ENCODE data around the gene DIDO1. TPM values are rescaled to one million over a fixed set of nuclear protein-coding genes. Genes with fewer than 3 reads are reported as not detected.
A peak's percentile ranks its signal among the peaks of the same experiment; 100 is the strongest.

Gene DIDO1
- total RNA-seq, 2 experiments from 2014 or later: 100 to 104 TPM

DNA sequence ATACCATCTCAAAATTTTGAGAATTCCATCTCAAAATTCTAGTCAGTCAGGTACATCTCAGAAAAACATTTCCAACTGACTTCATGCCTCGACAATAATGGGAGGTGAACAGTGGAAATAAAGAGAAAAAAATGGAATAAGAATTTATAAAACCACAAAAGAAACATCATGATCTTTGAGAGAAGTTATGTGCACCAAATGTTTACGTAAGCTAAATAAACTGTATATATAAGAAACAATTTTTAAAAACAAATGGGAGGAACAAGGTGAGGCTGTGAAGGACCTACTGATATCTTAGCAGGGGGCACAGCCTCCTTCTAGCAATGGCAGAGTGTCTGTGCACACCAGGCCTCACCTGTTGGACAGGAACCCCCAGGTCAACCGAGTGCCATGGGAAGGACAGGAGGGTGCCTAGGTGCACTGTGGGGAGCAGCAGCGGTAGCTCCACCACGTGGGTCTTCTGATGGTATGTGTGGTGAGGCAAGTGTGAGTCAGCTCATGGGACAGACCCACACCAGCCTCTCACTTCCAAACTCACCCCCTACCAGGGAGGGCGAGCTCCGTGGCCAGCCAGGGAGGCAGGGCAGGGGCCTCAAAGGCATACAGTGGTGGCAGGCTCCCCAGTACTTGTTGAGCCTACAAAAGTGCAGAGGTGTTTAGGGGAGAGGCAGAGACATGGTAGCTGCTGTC lies 23.2 kb downstream of the DIDO1 start:
- H3K27ac Mint-ChIP-seq: no peak overlapping the region
- POLR2A ChIA-PET: interaction anchor here (0.9 to 4.0 kb wide), 6 partner anchors 9 to 51 kb away, joined by 3 to 15 read pairs (median 5); partner anchors contain the start of gene DIDO1

DNA sequence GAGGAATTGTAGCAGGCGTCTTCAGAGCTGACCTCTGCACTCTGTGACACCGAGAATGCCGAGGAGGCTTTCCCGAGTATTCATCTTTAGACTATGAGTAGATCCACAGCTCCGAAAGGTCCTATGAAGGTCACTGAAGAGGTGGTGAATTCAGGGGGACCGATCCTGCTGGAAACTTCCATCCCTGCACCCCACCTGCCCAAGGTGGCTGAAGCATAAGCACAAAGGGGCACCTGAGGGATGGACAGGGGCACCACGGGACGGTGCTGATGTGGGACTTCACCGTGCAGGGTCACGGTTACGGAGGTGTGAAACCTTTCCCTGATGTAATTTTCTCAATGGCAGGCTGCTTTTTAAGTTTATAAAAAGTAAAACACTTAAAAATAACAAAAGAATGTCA lies 24.4 kb downstream of the DIDO1 start:
- H3K4me3 Mint-ChIP-seq: no peak overlapping the region
- H3K4me1 Mint-ChIP-seq: peaks cover 39% of the 10 kb centered on the region
- no peak overlapping the region for H3K27ac Mint-ChIP-seq
- ATAC-seq (ENCODE audit: low read depth) (no peak), DNase-seq (no peak)
- peaks cover 22% of the 10 kb centered on the region for H3K36me3 Mint-ChIP-seq
- H3K9me3 Mint-ChIP-seq: no peaks in the 10 kb centered on the region
- POLR2A ChIA-PET: interaction anchor here (1.2 to 4.0 kb wide), 4 partner anchors 10 to 52 kb away, joined by 4 to 15 read pairs (median 9); partner anchors contain the start of gene DIDO1
- H3K27me3 Mint-ChIP-seq: no peaks in the 10 kb centered on the region

More for the DNA sequence above, 23.2 kb downstream of the DIDO1 start:
- H3K36me3 Mint-ChIP-seq: peaks cover 25% of the 10 kb centered on the region
- ATAC-seq (ENCODE audit: low read depth): no peak
- no peaks in the 10 kb centered on the region for H3K9me3 Mint-ChIP-seq
- no peak overlapping the region for H3K4me3 Mint-ChIP-seq
- no peak for DNase-seq
- peaks cover 46% of the 10 kb centered on the region for H3K4me1 Mint-ChIP-seq
- no peaks in the 10 kb centered on the region for H3K27me3 Mint-ChIP-seq

DNA sequence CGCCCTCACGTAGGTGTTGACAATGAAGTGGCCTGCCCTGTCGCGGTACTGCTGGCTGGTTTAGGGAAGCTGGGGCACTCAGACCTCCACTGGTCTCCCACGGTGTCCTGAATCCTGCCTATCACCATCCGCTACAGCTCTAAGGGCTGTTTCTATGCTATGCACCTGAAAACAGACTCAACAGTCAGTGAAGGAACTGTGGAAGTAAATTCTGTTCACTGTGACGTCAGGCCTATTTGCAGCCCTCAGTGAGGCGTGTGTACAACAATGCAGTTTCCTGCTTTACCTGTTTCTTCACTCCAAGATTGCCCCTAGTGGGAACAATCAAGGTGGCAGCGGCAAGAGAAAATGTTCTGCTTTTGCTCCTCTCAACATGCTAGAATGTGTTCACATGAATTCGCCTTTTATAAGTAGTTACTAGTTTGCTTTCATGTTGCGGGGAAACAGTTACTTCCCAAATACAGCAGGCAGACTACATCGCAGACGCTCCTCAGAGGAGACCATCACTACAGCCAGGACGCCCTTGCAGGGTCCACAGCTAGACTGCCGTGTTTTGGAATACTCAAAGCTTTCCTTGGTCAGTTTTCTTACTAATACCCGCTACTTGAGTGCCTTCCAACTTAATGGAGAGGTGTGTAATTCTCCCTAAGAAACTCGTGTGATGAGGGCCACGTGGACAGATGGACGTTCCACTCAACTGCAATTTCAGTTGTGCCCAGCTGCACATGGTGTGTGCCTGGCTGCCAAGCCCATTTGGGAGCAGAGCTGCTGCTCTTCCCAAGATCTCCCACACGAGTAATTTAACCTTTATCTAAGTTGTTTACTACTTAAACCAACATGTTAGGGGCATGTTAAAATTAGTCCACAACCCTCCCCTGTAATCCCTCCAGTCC lies 25.4 kb downstream of the DIDO1 start:
- peaks cover 13% of the 10 kb centered on the region for H3K36me3 Mint-ChIP-seq
- no peaks in the 10 kb centered on the region for H3K9me3 Mint-ChIP-seq
- POLR2A ChIA-PET: interaction anchor here (1.2 to 4.0 kb wide), 4 partner anchors 11 to 53 kb away, joined by 4 to 15 read pairs (median 9); partner anchors contain the start of gene DIDO1
- DNase-seq (no peak), ATAC-seq (ENCODE audit: low read depth) (peak; percentile 7)
- peak overlapping the region; percentile 92 for H3K27ac Mint-ChIP-seq
- no peaks in the 10 kb centered on the region for H3K27me3 Mint-ChIP-seq
- no peak overlapping the region for H3K4me3 Mint-ChIP-seq
- H3K4me1 Mint-ChIP-seq: peaks cover 39% of the 10 kb centered on the region

DNA sequence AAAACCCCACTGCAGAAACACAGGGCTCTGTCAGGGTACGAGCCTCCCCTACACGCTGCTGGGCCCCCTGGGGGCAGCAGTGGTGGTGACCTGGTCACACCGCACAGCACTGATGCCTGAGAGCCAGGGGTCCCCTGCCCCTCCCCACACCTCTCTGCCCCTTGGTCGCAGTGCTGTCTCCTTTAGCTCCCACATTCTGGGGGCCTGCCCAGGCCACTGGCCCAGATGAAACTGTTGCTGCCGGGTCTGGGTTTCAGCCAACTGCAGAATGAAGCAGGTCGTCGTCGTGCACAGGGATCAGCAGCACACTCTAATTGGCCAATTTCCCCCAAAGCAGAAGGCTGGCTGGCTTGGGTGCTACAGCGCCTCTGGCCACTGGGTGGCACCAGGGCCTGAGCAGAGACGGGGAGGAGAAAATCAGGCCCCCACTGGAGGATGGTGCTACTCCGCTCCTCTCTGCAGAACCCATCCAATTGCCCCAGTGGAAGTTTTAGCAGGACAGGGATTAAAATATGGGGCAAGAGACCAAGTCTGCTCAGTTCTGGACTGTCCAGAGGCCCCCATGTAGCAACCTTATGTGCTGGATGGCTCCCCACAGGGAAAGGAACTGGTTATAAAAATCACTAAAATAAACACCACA lies 26.1 kb downstream of the DIDO1 start:
- peak; percentile 78 for DNase-seq
- Mint-ChIP-seq H3K9me3 (no peaks in the 10 kb centered on the region), H3K4me3 (peak overlapping the region; percentile 70), H3K27ac (peak overlapping the region; percentile 92), H3K27me3 (no peaks in the 10 kb centered on the region), H3K4me1 (peaks cover 37% of the 10 kb centered on the region), H3K36me3 (peaks cover 10% of the 10 kb centered on the region)
- POLR2A ChIA-PET: interaction anchor here (1.0 to 4.0 kb wide), 5 partner anchors 18 to 54 kb away, joined by 3 to 15 read pairs (median 9); partner anchors contain the start of gene DIDO1
- peak; percentile 90 for ATAC-seq (ENCODE audit: low read depth)

DNA sequence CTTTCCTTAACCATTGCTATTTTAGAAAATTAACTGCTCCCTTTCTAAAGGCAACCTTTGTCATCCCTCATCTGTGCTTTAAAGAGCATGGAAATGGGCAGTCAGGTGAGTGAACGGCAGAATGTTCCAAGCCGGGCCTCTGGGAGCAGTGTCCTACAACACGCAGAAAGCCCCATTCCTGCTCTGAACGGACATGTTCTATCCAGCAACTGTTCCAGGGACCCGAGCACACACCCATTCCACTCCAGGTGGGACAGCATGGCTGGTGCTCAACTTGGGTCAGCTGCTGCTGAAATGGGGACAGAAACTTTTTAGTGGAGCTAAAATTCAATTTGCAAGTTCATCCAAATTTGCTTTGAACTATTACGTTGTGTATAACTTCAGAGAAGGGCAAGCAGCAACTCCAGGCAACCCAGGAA lies 26.7 kb downstream of the DIDO1 start:
- ATAC-seq (ENCODE audit: low read depth) (no peak), DNase-seq (no peak)
- Mint-ChIP-seq H3K9me3 (no peaks in the 10 kb centered on the region), H3K4me3 (no peak overlapping the region), H3K36me3 (peaks cover 7% of the 10 kb centered on the region), H3K27ac (peak overlapping the region; percentile 92), H3K27me3 (no peaks in the 10 kb centered on the region), H3K4me1 (peaks cover 37% of the 10 kb centered on the region)
- POLR2A ChIA-PET: interaction anchor here (0.8 to 2.8 kb wide), 4 partner anchors 19 to 109 kb away, joined by 3 to 9 read pairs (median 4); no protein-coding TSS in a partner anchor

DNA sequence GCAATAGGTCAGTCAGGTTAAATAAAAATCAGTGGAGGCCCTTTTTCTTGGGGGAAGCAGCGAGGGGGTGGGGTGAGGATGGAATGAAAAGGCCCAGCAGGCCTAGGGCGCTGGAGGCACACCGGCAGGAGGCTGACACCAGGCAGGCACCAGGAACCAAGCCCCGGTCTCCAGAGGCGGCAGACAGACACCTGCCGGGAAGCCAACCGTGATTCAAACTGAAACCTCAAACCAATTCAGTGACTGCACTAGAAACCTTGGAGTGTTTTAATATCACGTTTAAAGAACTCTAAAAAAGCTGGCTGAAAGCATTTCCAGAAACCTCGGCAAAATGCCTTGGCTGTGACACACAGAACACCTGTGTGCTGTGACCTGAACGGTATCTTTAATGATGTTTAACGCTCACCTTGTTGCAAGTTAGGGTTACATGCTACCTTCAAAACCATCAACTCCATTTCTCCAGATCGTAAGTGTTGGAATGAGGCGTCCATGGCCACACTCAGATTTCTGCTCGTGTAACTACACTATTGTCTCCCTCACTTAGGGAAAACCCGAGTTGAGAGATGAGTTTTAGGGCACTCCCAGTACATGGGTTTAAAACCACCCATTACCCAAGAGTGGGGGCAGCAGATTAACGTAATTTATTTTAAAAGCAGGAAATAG lies 27.2 kb downstream of the DIDO1 start:
- DNase-seq: no peak
- no peaks in the 10 kb centered on the region for H3K9me3 Mint-ChIP-seq
- peak overlapping the region; percentile 61 for H3K27ac Mint-ChIP-seq
- ATAC-seq (ENCODE audit: low read depth): peak; percentile 23
- POLR2A ChIA-PET: interaction anchor here (0.7 to 2.8 kb wide), 5 partner anchors 19 to 110 kb away, joined by 3 to 9 read pairs (median 3); no protein-coding TSS in a partner anchor
- H3K36me3 Mint-ChIP-seq: peaks cover 10% of the 10 kb centered on the region
- H3K27me3 Mint-ChIP-seq: no peaks in the 10 kb centered on the region
- H3K4me1 Mint-ChIP-seq: peaks cover 37% of the 10 kb centered on the region
- peak overlapping the region; percentile 30 for H3K4me3 Mint-ChIP-seq

DNA sequence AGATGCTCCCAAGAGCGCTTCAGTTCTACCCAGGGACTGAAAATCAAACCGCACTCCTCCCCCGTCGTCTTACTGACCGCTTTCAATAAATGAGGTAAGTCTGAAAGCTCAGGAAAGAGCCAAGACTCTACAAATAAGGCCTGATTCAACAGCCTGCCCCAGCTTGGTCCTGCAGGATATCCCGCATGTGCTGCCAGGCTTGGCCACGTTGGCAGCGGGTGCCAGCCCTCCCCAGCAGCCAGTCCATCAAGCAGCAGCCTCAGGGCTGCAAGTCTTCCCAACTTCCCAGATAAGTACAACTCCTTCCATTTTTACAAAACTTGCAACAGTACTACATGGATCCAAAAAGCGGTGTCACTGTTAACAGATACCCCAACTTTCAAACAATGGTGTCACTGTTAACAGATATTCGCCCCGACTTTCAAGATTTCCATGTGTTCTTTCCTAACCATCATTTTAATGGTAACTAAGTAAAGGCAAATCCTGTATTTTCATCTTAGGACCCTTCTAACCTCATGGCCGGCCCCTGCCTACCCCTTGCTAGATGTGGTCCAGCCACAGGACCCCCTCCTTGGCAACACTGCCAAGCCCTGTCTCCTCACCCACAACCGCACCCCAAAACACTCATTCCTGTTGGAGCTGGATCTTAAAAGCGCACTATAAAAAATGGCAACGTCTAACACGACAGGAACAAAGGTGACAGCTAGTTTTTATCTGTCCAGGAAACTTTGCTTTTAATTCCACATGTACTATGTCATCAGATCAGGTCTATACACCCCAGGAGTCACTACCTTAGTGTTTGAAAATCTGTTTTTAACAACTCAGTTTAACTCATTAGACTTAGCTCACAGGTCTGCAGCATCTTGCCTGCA lies 28.0 kb downstream of the DIDO1 start:
- POLR2A ChIA-PET: interaction anchor here (0.7 to 0.8 kb wide), 2 partner anchors 56 to 111 kb away, joined by 3 read pairs; no protein-coding TSS in a partner anchor
- peaks cover 35% of the 10 kb centered on the region for H3K4me1 Mint-ChIP-seq
- DNase-seq (no peak), ATAC-seq (ENCODE audit: low read depth) (no peak)
- H3K27ac Mint-ChIP-seq: peak overlapping the region; percentile 26
- peaks cover 14% of the 10 kb centered on the region for H3K36me3 Mint-ChIP-seq
- H3K27me3 Mint-ChIP-seq: no peaks in the 10 kb centered on the region
- H3K4me3 Mint-ChIP-seq: no peak overlapping the region
- no peaks in the 10 kb centered on the region for H3K9me3 Mint-ChIP-seq

DNA sequence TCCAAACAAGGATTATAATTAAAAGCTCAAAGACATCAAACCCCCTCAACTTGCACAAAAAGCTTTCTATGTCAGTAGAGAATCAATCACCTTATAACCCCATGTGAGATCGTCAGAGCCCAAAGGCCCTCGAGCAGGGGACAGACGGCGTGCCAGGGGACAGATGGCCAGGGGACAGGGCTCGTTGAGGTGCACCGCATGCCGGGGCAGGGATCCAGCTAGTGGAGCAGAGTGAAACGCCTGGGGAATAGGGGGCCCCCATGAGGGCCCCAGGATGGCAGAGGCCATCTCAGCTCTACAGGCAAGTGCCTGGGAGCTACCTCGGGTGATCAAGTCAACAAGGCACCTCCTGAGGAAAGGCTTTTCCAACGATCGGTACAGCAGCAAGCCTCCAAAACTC lies 28.6 kb downstream of the DIDO1 start:
- POLR2A ChIA-PET: interaction anchor here (0.6 kb wide), 1 partner anchor 43 kb away, joined by 3 read pairs; no protein-coding TSS in a partner anchor
- Mint-ChIP-seq H3K27me3 (no peaks in the 10 kb centered on the region), H3K4me1 (peaks cover 38% of the 10 kb centered on the region), H3K4me3 (no peak overlapping the region), H3K27ac (no peak overlapping the region), H3K36me3 (peaks cover 15% of the 10 kb centered on the region), H3K9me3 (no peaks in the 10 kb centered on the region)
- no peak for DNase-seq
- no peak for ATAC-seq (ENCODE audit: low read depth)

DNA sequence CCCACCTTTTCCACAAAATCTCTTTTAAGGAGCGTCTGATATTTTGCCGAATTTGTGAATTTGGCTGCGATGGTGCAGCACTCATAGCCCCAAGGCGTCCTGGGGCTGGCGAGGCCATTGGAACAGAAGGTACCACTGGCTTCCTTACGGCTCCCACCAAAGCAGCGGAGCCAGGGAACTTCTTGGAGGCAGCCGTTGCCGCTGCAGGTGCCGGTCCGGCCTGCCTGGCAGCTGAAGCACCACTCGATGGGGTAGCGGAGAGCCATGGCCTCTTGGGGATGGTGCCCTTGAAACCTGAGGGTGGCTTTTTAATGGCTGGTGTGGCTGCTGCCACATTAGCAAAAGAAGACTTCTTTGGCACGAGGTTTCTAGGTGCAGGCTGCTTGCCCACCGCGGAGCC lies 29.8 kb downstream of the DIDO1 start:
- POLR2A ChIA-PET: no interaction called here

DNA sequence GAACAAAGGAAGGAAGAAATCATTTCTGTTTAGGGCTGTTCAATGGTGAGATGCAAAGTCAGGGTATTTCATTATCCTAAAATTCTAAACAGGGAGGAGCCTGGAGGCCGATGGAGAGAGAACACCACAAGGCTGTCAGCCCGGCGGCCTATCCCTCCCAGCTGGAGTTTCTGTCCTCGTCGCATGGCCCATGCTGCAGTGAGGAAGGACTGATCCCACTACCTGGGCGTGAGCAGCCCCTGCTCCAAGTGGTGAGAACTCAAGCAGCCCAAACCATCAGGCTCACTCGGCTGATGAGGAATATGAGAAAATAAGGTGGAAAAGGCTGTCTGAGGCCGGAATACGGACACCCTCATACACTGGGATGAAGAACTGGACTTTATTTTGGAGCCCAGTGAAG lies 30.8 kb downstream of the DIDO1 start:
- Mint-ChIP-seq H3K9me3 (no peaks in the 10 kb centered on the region), H3K36me3 (peaks cover 32% of the 10 kb centered on the region), H3K4me1 (peaks cover 42% of the 10 kb centered on the region), H3K4me3 (no peak overlapping the region), H3K27me3 (no peaks in the 10 kb centered on the region), H3K27ac (no peak overlapping the region)
- POLR2A ChIA-PET: no interaction called here
- ATAC-seq (ENCODE audit: low read depth): no peak
- no peak for DNase-seq

More for the DNA sequence above, 29.8 kb downstream of the DIDO1 start:
- H3K4me3 Mint-ChIP-seq: no peak overlapping the region
- ATAC-seq (ENCODE audit: low read depth): no peak
- peaks cover 39% of the 10 kb centered on the region for H3K4me1 Mint-ChIP-seq
- no peaks in the 10 kb centered on the region for H3K27me3 Mint-ChIP-seq
- DNase-seq: no peak
- no peak overlapping the region for H3K27ac Mint-ChIP-seq
- peaks cover 24% of the 10 kb centered on the region for H3K36me3 Mint-ChIP-seq
- H3K9me3 Mint-ChIP-seq: no peaks in the 10 kb centered on the region

DNA sequence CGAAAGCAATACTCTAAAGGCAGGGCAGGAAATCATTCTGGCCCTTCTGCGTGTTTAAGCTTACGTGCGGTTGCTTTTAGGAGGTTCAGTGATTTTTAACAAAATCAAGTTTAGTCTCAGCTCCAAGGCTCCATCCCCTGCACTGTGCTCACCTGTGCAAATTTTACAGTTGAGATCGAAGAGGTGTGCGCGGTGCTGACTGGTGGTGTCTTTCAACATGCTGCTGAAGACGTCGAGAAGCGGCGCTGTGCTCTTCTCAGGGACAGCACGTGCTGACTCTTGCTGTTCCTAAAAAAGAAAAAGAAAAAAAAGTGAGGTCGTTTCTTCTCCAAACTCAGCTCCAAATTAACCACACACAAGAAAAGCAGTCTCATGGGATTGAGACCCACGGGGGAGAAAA lies 32.0 kb downstream of the DIDO1 start:
- H3K9me3 Mint-ChIP-seq: no peaks in the 10 kb centered on the region
- no peak overlapping the region for H3K4me3 Mint-ChIP-seq
- H3K36me3 Mint-ChIP-seq: peaks cover 34% of the 10 kb centered on the region
- H3K27me3 Mint-ChIP-seq: no peaks in the 10 kb centered on the region
- POLR2A ChIA-PET: no interaction called here
- ATAC-seq (ENCODE audit: low read depth): no peak
- peak overlapping the region; percentile 2 for H3K27ac Mint-ChIP-seq
- DNase-seq: no peak
- peaks cover 33% of the 10 kb centered on the region for H3K4me1 Mint-ChIP-seq

DNA sequence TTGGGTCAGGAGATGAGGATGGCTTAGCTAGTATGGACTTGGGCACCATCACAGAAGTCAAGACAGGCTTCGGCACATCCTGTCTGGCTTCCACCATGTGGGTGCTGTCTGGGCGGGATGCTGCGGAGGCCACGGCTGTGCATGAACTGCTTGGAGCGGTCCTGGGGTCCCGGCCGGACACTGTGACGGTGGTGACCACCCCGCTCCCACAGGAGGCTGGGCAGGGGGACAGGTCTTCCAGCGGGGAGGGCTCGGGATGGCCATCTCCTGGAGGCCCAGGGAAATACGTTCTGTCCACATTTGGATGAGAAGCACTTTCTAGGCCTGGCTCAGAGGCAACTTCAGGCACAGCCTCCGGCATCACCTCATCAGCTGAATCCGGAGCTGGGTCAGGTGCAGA lies 32.6 kb downstream of the DIDO1 start:
- H3K27ac Mint-ChIP-seq: no peak overlapping the region
- DNase-seq (no peak), ATAC-seq (ENCODE audit: low read depth) (no peak)
- peaks cover 34% of the 10 kb centered on the region for H3K36me3 Mint-ChIP-seq
- peaks cover 27% of the 10 kb centered on the region for H3K4me1 Mint-ChIP-seq
- H3K27me3 Mint-ChIP-seq: no peaks in the 10 kb centered on the region
- H3K9me3 Mint-ChIP-seq: no peaks in the 10 kb centered on the region
- no peak overlapping the region for H3K4me3 Mint-ChIP-seq
- POLR2A ChIA-PET: no interaction called here

All from activated naive CD8-positive, alpha-beta T cell treated with anti-CD3 and anti-CD28 coated beads, Interleukin-2, amount 10 ng/mL, durations not matched to agents 7 days and 5 days (primary cell).